ENCODE data around the gene ST8SIA1. TPM values are rescaled to one million over a fixed set of nuclear protein-coding genes. Genes with fewer than 3 reads are reported as not detected.

ST8SIA1 gene
- total RNA-seq, 1 experiment from 2014 or later = not detected

DNA sequence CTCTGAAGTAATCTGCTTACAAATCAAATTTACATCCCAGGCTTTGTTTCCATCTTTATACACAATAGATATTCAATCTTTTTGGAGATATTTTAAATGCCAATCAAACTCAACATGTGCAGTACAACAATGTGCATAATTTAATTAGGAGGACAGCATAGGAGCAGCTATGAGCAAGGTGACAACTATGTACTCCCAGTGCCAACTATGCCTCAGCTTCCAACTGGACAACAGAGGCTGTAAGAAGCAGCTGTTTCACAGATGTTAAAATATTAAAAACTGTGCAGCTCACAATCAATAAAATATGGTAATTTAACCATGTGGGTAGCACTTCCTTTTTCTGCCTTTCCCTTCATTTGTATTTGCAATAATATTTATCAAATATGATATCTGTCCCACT is 99.9 kb downstream of the ST8SIA1 start:
- ChIA-PET CTCF (no interaction called here), POLR2A (no interaction called here), RAD21 (ENCODE audit: low non-redundant PET in 1 of 2, low total read pairs in 2 of 2, uncharacterized antibody in 2 of 2, unreplicated experiment in 2 of 2) (no interaction called here)
- Histone ChIP-seq H3K79me2 (ENCODE audit: insufficient read depth, low read length) (no peaks in the 10 kb centered on the region), H3K4me1 (ENCODE audit: control insufficient read depth in 1 of 2, insufficient read depth in 2 of 2, low read length in 2 of 2) (no peaks in the 10 kb centered on the region), H3K9me2 (ENCODE audit: insufficient read depth) (no peaks in the 10 kb centered on the region), H2AFZ (ENCODE audit: low read depth, low read length, poor library complexity, severe bottlenecking) (no peak overlapping the region), H3K4me2 (ENCODE audit: low read length) (no peak overlapping the region), H3K9me3 (ENCODE audit: control insufficient read depth in 1 of 2, insufficient read depth in 1 of 2, low read depth in 1 of 2, low read length in 2 of 2) (no peaks in the 10 kb centered on the region), H3K27ac (ENCODE audit: low read depth, low read length) (no peak overlapping the region), H3K36me3 (ENCODE audit: control insufficient read depth in 1 of 2, insufficient read depth in 2 of 2, low read length in 2 of 2) (no peaks in the 10 kb centered on the region), H3K27me3 (ENCODE audit: insufficient read depth, low read length) (no peaks in the 10 kb centered on the region), H4K20me1 (ENCODE audit: insufficient read depth) (no peaks in the 10 kb centered on the region), H3K9ac (ENCODE audit: low read length) (no peak overlapping the region), H3K4me3 (replicated peaks in 1 of 2; ENCODE audit: low read depth in 1 of 2, low read length in 2 of 2) (no peak overlapping the region)
- ATAC-seq (no peak), DNase-seq (ENCODE audit: low read depth, low spot score) (no peak)
- TF ChIP-seq, protein P1, sequence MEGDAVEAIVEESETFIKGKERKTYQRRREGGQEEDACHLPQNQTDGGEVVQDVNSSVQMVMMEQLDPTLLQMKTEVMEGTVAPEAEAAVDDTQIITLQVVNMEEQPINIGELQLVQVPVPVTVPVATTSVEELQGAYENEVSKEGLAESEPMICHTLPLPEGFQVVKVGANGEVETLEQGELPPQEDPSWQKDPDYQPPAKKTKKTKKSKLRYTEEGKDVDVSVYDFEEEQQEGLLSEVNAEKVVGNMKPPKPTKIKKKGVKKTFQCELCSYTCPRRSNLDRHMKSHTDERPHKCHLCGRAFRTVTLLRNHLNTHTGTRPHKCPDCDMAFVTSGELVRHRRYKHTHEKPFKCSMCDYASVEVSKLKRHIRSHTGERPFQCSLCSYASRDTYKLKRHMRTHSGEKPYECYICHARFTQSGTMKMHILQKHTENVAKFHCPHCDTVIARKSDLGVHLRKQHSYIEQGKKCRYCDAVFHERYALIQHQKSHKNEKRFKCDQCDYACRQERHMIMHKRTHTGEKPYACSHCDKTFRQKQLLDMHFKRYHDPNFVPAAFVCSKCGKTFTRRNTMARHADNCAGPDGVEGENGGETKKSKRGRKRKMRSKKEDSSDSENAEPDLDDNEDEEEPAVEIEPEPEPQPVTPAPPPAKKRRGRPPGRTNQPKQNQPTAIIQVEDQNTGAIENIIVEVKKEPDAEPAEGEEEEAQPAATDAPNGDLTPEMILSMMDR (IDR thresholded peaks at IDR 0.05 in 2 of 3, conservative IDR thresholded peaks at IDR 0.05 in 1 of 3; ENCODE audit: borderline replicate concordance in 1 of 3, insufficient read depth in 1 of 3, low read depth in 2 of 3, low read length in 2 of 3) = no peak
- TF ChIP-seq SP1 (IDR thresholded peaks at IDR 0.05; ENCODE audit: low read depth) = no peak
- TF ChIP-seq, protein P2, sequence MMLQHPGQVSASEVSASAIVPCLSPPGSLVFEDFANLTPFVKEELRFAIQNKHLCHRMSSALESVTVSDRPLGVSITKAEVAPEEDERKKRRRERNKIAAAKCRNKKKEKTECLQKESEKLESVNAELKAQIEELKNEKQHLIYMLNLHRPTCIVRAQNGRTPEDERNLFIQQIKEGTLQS (IDR thresholded peaks at IDR 0.05) = no peak
- no peak for TF ChIP-seq CBX3 (IDR thresholded peaks at IDR 0.05; ENCODE audit: low read depth)
- TF ChIP-seq, protein P3, sequence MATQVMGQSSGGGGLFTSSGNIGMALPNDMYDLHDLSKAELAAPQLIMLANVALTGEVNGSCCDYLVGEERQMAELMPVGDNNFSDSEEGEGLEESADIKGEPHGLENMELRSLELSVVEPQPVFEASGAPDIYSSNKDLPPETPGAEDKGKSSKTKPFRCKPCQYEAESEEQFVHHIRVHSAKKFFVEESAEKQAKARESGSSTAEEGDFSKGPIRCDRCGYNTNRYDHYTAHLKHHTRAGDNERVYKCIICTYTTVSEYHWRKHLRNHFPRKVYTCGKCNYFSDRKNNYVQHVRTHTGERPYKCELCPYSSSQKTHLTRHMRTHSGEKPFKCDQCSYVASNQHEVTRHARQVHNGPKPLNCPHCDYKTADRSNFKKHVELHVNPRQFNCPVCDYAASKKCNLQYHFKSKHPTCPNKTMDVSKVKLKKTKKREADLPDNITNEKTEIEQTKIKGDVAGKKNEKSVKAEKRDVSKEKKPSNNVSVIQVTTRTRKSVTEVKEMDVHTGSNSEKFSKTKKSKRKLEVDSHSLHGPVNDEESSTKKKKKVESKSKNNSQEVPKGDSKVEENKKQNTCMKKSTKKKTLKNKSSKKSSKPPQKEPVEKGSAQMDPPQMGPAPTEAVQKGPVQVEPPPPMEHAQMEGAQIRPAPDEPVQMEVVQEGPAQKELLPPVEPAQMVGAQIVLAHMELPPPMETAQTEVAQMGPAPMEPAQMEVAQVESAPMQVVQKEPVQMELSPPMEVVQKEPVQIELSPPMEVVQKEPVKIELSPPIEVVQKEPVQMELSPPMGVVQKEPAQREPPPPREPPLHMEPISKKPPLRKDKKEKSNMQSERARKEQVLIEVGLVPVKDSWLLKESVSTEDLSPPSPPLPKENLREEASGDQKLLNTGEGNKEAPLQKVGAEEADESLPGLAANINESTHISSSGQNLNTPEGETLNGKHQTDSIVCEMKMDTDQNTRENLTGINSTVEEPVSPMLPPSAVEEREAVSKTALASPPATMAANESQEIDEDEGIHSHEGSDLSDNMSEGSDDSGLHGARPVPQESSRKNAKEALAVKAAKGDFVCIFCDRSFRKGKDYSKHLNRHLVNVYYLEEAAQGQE (IDR thresholded peaks at IDR 0.05; ENCODE audit: low read depth) = no peak
- TF ChIP-seq ELF1 (IDR thresholded peaks at IDR 0.05; ENCODE audit: borderline replicate concordance, low read depth) = no peak
- TF ChIP-seq EZH2phosphoT487 (IDR thresholded peaks at IDR 0.05; ENCODE audit: borderline replicate concordance) = no peak
- TF ChIP-seq, protein P4, sequence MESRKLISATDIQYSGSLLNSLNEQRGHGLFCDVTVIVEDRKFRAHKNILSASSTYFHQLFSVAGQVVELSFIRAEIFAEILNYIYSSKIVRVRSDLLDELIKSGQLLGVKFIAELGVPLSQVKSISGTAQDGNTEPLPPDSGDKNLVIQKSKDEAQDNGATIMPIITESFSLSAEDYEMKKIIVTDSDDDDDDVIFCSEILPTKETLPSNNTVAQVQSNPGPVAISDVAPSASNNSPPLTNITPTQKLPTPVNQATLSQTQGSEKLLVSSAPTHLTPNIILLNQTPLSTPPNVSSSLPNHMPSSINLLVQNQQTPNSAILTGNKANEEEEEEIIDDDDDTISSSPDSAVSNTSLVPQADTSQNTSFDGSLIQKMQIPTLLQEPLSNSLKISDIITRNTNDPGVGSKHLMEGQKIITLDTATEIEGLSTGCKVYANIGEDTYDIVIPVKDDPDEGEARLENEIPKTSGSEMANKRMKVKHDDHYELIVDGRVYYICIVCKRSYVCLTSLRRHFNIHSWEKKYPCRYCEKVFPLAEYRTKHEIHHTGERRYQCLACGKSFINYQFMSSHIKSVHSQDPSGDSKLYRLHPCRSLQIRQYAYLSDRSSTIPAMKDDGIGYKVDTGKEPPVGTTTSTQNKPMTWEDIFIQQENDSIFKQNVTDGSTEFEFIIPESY (IDR thresholded peaks at IDR 0.05; ENCODE audit: extremely low read depth, insufficient replicate concordance, low read length) = no peak
- no peak for TF ChIP-seq POLR2AphosphoS5 (IDR thresholded peaks at IDR 0.05; ENCODE audit: low read depth, low read length)
- TF ChIP-seq POLR2A (IDR thresholded peaks at IDR 0.05; ENCODE audit: borderline replicate concordance, extremely low read depth, insufficient read depth, insufficient read length) = no peak
- no peak for TF ChIP-seq EZH2 (IDR thresholded peaks at IDR 0.05)
- TF ChIP-seq SRF (IDR thresholded peaks at IDR 0.05; ENCODE audit: low read depth) = no peak
- TF ChIP-seq EGR1 (IDR thresholded peaks at IDR 0.05; ENCODE audit: low read depth) = no peak
- no peak for TF ChIP-seq ZFX (IDR thresholded peaks at IDR 0.05)
- TF ChIP-seq, protein P5, sequence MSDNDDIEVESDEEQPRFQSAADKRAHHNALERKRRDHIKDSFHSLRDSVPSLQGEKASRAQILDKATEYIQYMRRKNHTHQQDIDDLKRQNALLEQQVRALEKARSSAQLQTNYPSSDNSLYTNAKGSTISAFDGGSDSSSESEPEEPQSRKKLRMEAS (IDR thresholded peaks at IDR 0.05) = no peak
- TF ChIP-seq RAD21 (IDR thresholded peaks at IDR 0.05; ENCODE audit: low read depth) = no peak
- TF ChIP-seq ZNF274 (IDR thresholded peaks at IDR 0.05; ENCODE audit: low read depth, low read length) = no peak
- no peak for TF ChIP-seq TCF7L2 (IDR thresholded peaks at IDR 0.05; ENCODE audit: borderline replicate concordance, extremely low read depth, insufficient read depth, insufficient read length)
- BruUV-seq (replicated peaks) = no TSS peak
- intact Hi-C loops (cut with micrococcal nuclease) = no loop called here
